Astrocyte of the cerebellum (primary cell): Measurements from ENCODE around the gene SNAPC4.

Source experiments
- DNase-seq: peaks from one replicate; pipeline ENCODE4 v3.0.0-alpha.2; 2011; ENCODE audit warnings: low read depth
- H3K4me3 ChIP-seq: 2 replicates; pipeline ENCODE4 v1.5.1; 2011; ENCODE audit warnings: mild to moderate bottlenecking, low read depth, low read length, moderate library complexity
- in situ Hi-C: cut with HindIII; loops from 2 replicates; pipeline ENCODE4 v1.10.0; 2017; ENCODE audit warnings: low sequenced_read_pairs
- TF ChIP-seq, protein P1 (sequence below): IDR thresholded peaks from 2 replicates; pipeline ENCODE4 v1.5.1; 2012; ENCODE audit warnings: low read length, low read depth, moderate library complexity, mild to moderate bottlenecking; ENCODE audit errors: missing control alignments

SNAPC4 gene

GRCh38 chr9:136443087-136443486 lies 43.1 kb upstream of the SNAPC4 start:
- H3K4me3 ChIP-seq = no peak overlapping the region
- TF ChIP-seq, protein P1, sequence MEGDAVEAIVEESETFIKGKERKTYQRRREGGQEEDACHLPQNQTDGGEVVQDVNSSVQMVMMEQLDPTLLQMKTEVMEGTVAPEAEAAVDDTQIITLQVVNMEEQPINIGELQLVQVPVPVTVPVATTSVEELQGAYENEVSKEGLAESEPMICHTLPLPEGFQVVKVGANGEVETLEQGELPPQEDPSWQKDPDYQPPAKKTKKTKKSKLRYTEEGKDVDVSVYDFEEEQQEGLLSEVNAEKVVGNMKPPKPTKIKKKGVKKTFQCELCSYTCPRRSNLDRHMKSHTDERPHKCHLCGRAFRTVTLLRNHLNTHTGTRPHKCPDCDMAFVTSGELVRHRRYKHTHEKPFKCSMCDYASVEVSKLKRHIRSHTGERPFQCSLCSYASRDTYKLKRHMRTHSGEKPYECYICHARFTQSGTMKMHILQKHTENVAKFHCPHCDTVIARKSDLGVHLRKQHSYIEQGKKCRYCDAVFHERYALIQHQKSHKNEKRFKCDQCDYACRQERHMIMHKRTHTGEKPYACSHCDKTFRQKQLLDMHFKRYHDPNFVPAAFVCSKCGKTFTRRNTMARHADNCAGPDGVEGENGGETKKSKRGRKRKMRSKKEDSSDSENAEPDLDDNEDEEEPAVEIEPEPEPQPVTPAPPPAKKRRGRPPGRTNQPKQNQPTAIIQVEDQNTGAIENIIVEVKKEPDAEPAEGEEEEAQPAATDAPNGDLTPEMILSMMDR = no peak
- DNase-seq = no peak
- in situ Hi-C loops = no loop called here

- H3K4me3 ChIP-seq = no peak overlapping the region
- in situ Hi-C loops = no loop called here
- DNase-seq = no peak
- TF ChIP-seq, protein P1 = no peak
Observed at GRCh38 chr9:136442265-136442664, 42.3 kb upstream of the SNAPC4 start.

- H3K4me3 ChIP-seq = no peak overlapping the region
- no peak for DNase-seq
- TF ChIP-seq, protein P1 = no peak
- in situ Hi-C loops = no loop called here
Observed at GRCh38 chr9:136441681-136442245, 41.8 kb upstream of the SNAPC4 start.

GRCh38 chr9:136441191-136441680 lies 41.3 kb upstream of the SNAPC4 start:
- in situ Hi-C loops = no loop called here
- TF ChIP-seq, protein P1 = no peak
- no peak overlapping the region for H3K4me3 ChIP-seq
- DNase-seq = no peak

DNA sequence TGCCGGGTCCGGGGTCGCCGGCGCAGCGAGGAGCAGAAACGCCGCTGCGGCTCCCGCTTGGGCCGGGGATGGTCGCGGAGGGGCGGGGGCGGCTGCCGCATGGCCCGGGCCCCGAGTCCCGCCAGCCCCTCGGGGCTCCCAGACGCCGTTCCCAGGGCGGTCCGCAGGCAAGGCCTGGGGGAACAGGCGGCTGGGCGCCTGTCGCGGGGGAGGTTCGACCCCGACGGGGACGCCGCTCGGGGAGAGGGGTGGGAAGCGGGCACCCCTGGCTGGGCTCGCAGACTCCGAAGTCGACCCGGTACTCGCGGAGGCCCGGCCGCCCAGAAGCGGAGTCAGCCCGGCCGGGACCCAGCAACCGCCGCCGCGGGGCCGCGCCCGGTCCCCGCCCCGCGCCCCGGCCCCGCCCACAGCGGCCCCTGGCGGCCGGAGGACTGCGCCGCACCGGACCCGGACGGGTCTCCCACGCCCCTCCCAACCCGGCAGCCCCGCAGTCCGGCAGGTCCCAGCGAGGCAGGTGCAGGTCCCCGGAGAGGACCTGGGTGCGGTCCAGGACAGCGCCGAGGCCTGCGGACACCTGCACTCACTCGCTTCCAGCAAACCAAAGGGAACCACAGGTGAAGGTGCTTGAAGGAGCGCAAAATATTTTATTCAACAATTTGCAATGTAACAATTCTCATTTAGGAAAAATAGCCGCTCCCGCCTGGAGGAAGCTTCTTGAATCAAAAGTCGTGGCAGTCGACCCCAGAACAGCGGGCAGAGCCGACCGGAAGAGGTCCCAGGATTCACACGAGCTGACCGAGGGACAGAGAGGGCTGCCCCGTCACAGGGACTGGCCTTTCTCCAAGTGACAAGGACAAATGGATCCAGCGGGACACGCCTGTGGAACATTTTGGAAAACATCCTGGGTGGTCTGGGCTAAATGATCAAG lies 39.8 kb upstream of the SNAPC4 start, which contains the start of gene INPP5E:
TSS of gene INPP5E (minus strand) at position 365 of the 928 bp plus-strand sequence. CDS start 426 bp downstream, outside the sequence.
- DNase-seq = peak; percentile 26
- H3K4me3 ChIP-seq = peak within 1 kb of the TSS; percentile 74
- in situ Hi-C loops = no loop called here
- TF ChIP-seq, protein P1 = peak; percentile 62

- H3K4me3 ChIP-seq = peak overlapping the region; percentile 74
Observed at GRCh38 chr9:136438548-136439480, 38.8 kb upstream of the SNAPC4 start.

More at GRCh38 chr9:136438548-136439480, 38.8 kb upstream of the SNAPC4 start:
- in situ Hi-C loops = no loop called here
- TF ChIP-seq, protein P1 = no peak
- no peak for DNase-seq
